HEK293 (cell line): ENCODE data around the gene CMBL.
"Not testable (repeated sequence)": the region's sequence is repeated elsewhere in the genome, so short reads cannot be mapped to it uniquely, and the experiment has no call there.

Source experiments
- GLI4 ChIP-seq: fragments of 450-650 bp; formaldehyde crosslinking; IDR thresholded peaks from 2 replicates; pipeline ENCODE4 v1.5.1; 2016; ENCODE audit warnings: missing biosample characterization, missing genetic modification characterization
- KLF16 ChIP-seq: fragments of 450-650 bp; formaldehyde crosslinking; IDR thresholded peaks from 2 replicates; pipeline ENCODE4 v1.5.1; 2017; ENCODE audit warnings: missing biosample characterization, missing genetic modification characterization
- ZBTB20 ChIP-seq: fragments of 450-650 bp; formaldehyde crosslinking; IDR thresholded peaks from 2 replicates; pipeline ENCODE4 v1.5.1; 2016; ENCODE audit warnings: missing biosample characterization, missing genetic modification characterization
- ZNF239 ChIP-seq: fragments of 450-650 bp; formaldehyde crosslinking; IDR thresholded peaks from 2 replicates; pipeline ENCODE4 v1.5.1; 2016; ENCODE audit warnings: missing biosample characterization, missing genetic modification characterization
- TF ChIP-seq, protein P1 (sequence below): fragments of 450-650 bp; formaldehyde crosslinking; IDR thresholded peaks from 2 replicates; pipeline ENCODE4 v1.5.1; 2016; ENCODE audit warnings: missing biosample characterization, missing genetic modification characterization

DNA sequence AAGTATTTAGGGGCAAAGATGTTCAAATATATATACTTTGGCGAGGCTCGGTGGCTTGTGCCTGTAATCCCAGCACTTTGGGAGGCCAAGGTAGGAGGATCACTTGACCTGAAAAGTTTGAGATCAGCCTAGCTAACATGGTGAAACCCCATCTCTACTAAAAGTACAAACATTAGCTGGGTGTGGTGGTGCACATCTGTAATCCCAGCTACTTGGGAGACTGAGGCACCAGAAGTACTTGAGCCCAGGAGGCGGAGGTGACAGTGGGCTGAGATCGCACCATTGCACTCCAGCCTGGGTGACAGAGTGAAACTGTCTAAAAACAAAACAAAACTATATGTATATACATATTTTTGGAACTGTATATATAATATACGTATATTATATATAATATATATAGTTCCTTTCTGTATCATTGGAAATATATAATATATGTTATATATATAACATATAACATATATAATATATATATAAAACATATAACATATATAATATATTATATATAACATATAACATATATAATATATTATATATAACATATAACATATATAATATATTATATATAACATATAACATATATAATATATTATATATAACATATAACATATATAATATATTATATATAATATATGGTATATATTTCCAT, 36.9 kb upstream of the CMBL start:
- not testable (repeated sequence) for TF ChIP-seq ZNF239 (tag by site-specific recombination); ZBTB20 (tag by site-specific recombination); GLI4 (tag by site-specific recombination); KLF16
- TF ChIP-seq, protein P1, sequence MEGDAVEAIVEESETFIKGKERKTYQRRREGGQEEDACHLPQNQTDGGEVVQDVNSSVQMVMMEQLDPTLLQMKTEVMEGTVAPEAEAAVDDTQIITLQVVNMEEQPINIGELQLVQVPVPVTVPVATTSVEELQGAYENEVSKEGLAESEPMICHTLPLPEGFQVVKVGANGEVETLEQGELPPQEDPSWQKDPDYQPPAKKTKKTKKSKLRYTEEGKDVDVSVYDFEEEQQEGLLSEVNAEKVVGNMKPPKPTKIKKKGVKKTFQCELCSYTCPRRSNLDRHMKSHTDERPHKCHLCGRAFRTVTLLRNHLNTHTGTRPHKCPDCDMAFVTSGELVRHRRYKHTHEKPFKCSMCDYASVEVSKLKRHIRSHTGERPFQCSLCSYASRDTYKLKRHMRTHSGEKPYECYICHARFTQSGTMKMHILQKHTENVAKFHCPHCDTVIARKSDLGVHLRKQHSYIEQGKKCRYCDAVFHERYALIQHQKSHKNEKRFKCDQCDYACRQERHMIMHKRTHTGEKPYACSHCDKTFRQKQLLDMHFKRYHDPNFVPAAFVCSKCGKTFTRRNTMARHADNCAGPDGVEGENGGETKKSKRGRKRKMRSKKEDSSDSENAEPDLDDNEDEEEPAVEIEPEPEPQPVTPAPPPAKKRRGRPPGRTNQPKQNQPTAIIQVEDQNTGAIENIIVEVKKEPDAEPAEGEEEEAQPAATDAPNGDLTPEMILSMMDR (tag by site-specific recombination), result not testable (repeated sequence)
